ENCODE results near the gene SMCO4.

The SMCO4 gene

DNA sequence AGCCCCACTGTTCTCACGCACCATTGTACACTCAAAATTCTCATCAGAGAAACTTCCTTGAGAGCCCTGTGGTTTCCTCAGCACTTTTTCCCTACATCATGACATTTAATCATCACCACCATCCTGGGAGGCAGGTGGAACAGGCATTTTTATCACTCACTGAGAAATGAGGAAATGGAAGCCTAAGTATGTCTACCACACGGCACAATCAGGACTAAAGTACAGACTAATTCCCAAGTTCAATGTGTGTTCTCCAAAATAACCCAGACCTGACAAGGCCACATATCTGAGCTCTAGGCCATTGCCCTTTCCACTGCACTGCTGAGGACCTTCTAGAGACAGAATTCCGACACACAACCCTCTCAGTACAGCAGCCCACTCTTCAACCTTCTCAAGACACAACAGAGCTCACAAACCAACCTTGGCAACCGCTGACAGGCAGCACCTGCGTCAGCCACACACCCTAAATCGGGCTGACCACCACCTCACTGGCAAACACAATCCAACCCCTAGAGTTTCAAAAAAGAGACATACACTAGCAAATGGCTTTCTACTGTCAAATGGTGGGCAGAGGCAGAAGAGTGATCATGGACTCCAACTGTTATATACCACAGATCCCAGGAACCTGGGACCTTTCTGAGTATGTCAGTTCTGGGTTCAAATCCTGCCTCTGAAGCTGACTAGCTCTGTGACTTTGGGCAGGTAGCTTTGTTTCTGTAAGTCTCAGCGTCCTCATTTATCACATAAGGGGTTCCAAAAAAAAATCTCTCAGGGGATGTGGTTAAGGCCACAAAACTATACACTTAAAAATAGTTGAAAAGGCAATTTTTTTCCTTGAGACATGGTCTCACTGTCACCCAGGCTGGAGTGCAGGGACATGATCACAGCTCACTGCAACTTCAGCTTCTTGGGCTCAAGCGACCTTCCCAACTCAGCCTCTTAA is 16.3 kb downstream of the SMCO4 start:
- FAIRE-seq: no peak

GRCh38 chr11:93526346-93526633 is 16.9 kb downstream of the SMCO4 start:
- FAIRE-seq: no peak

GRCh38 chr11:93525601-93526345 is 17.4 kb downstream of the SMCO4 start:
- no peak for FAIRE-seq

DNA sequence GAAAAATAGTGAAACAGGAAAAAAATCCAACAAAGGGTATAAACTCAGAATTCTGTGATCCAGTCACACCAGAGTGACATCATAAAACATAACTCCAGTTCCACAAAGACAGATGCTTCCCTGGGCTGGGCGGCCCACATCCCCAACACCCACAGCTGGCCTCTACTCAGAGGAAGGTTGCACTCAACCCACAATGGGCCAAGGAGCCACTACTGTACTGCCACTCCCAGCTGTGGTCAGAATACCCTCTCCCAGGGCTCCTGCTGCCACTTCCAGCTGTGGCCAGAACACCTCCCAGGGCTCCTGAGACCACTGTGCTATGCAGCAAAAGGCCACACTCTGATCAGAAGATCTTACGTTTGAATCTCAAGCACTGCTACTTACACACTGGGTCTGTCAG is 18.3 kb downstream of the SMCO4 start:
- FAIRE-seq: no peak

GRCh38 chr11:93524173-93524536 is 19.0 kb downstream of the SMCO4 start:
- no peak for FAIRE-seq

- FAIRE-seq: no peak
Observed at GRCh38 chr11:93520726-93521509, 22.3 kb downstream of the SMCO4 start.

DNA sequence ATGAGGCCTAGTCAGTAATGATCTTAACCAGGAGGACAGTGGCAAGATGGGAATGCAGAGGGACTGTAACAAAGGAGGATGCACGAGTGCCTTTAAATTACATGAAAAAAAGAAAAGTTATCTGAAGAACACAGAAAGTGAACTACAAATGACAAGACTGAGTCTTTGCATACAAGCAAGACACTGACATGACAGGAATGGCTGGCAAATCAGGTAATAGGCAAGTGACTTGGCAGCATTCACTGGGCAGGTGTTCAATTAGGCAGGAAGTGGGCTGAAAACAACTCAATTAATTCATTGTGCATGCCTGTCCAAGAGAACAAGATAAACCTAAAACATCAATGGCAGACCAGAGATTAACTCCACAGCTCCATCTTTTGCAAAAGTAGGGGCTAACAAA is 24.0 kb downstream of the SMCO4 start:
- FAIRE-seq: no peak

GRCh38 chr11:93518081-93518480 is 25.1 kb downstream of the SMCO4 start:
- FAIRE-seq: no peak

- FAIRE-seq: no peak
Observed at GRCh38 chr11:93517611-93518010, 25.6 kb downstream of the SMCO4 start.

DNA sequence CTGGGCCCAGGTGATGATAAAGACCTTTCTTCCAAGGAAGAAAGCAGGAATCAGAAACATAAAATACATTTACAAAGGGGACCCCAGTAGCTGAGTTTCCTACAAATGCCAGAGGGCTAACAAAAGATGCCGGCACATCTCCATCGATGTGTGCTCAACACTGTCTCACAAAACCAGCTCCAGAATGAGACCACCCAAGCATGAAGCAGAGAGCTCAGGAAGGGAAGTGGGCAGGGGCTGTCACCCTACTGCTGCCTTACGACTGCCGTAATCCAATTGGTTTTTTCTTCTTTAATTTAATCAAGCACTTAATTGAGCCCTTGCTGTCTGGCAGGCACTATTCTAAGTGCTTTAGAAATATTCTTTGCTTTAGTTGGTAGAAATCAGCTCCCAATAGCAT is 26.1 kb downstream of the SMCO4 start:
- FAIRE-seq: no peak

GRCh38 chr11:93515441-93516025 is 27.7 kb downstream of the SMCO4 start:
- FAIRE-seq: no peak

GRCh38 chr11:93514712-93515111 is 28.5 kb downstream of the SMCO4 start:
- FAIRE-seq: no peak

DNA sequence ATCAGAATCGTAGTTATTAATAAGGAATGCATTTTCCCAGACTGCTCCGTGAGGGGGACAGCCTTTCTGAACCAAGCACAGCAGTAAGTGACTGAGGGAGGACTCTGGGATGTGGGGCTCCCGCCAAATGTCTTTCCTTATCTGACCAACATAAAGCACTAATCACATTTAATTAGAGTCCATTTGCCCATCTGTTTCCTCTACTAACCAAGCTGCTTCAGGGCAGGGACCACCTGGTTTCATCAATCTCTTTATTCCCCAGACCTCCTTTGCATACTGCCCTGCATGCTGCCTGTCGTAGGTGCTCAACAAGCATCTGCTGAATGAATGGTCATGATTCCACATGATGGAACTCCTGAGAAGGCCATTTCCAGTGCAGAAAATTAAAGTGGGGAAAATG is 29.4 kb downstream of the SMCO4 start:
- no peak for FAIRE-seq

- FAIRE-seq: no peak
Observed at GRCh38 chr11:93512949-93513667, 30.1 kb downstream of the SMCO4 start.

- no peak for FAIRE-seq
Observed at GRCh38 chr11:93512073-93512475, 31.1 kb downstream of the SMCO4 start.

- FAIRE-seq: no peak
Observed at GRCh38 chr11:93510196-93510873, 32.9 kb downstream of the SMCO4 start.

GRCh38 chr11:93507517-93507916 is 35.7 kb downstream of the SMCO4 start:
- FAIRE-seq: no peak

DNA sequence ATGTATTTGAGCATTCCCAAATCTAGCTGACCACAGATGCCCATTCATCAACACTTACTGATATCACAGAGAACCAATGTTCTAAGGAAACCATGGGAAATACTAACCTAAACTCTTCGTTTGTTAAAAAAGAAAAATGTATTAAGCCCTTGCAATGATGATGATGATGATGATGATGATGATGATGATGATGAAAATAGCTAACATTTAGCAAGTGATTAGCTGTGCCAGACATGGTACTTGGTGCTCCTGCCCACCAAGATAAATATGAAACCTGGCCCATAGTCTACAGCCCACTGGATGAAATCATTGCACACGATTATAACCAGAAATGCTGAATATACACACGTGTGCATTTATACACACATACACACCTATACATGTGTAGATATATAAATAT is 37.5 kb downstream of the SMCO4 start:
- FAIRE-seq: no peak

DNA sequence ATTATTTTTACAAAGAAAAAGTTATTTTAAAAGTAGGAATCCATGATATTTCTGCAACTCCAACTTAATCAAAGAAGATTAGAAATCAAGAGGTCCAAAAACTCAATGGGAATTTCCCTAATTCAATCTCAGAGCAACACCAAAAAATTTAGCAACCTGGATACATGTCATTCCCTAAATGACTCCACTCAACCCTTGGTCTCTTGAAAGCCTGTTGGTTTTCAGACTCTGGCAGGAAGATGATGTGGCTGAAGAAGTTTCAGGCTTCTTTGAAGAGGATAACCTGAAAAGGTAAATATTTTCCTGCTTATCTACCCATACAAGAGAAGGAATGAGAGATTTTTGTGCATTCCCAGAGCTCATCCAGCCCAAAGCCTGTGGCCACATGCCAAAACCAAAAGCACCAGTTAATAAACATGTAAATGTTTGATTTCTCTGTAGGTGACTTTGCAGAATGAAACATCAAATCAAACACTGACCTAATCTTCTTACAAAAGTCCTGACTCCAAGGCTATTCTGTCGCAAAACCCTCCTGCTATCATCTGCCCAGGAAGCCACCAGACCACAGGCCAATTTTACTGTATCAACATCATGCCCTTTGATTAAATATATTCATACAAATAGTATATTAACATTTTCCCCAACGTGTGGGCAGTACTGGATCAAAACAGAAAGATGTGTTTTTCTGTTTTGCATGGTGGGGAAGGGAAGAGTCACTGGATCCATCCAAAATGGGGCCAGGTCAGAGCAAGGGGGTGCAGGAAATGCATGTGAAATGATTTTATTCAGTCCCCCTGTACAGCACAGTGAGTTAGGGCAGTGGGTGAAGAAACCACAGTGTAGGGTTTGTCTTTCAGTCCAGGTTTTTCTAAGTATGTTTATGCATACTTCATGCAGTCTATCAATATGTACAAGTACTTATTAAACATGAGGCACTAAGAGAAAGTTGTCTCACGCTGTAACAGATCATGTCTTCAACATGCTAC is 38.8 kb downstream of the SMCO4 start:
- no peak for FAIRE-seq

- FAIRE-seq: no peak
Observed at GRCh38 chr11:93501856-93502255, 41.3 kb downstream of the SMCO4 start.

DNA sequence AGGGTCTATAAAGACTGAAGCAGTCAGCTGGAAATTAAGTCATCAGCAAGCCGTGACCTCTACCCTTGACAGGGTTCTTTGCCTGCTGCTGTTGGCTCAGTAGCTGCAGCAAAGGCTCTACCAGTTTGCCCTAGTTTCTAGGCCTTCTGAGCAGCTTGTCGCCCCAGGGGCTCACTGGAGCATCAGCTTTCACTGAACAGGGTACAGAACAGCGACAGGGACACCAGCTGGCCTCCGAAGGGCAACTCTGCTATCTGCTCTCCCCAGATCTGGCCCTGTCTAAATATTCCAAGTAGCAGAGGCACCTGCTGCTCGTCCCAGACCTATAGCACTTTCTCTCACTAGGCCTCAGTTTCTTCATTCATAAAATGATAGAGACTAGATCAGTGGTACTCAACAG is 42.4 kb downstream of the SMCO4 start:
- no peak for FAIRE-seq
